Endothelial cell of umbilical vein (primary cell): ENCODE results near the gene KCNJ15. TPM values are rescaled to one million over a fixed set of nuclear protein-coding genes. Genes with fewer than 3 reads are reported as not detected.

Experiments used
- BruUV-seq: library from RNA; stranded (reverse); fragments of 400-500 nt; replicated peaks from 2 replicates; lab custom pipeline; 2021; lab: Mats Ljungman, UMichigan
- CTCF ChIA-PET: fragments of 300-600, 350-600 bp; sonication (Branson Sonifier 250); formaldehyde crosslinking; loops from one replicate; lab custom pipeline; 2021; ENCODE audit warnings: antibody characterized with exemption, inconsistent platforms; lab: Charles Lee
- POLR2A ChIA-PET: fragments of 300-600, 350-600 bp; sonication (Branson Sonifier 250); formaldehyde crosslinking; loops from one replicate; lab custom pipeline; 2021; ENCODE audit warnings: antibody characterized with exemption, inconsistent platforms; lab: Charles Lee
- DNase-seq: peaks from one replicate; pipeline ENCODE4 v3.0.0-alpha.2; 2011; ENCODE audit warnings: low read depth, low spot score
- FAIRE-seq: peaks from 2 replicates; lab custom pipeline; 2011; peaks lifted over from hg19 to GRCh38; lab: Jason Lieb, UNC
- H2AFZ ChIP-seq: 2 replicates; pipeline ENCODE4 v1.6.0; 2012; ENCODE audit warnings: low read depth, low read length, control low read depth, inconsistent platforms
- H3K27ac ChIP-seq: 2 replicates; pipeline ENCODE4 v1.5.1; 2011; ENCODE audit warnings: low read depth, mild to moderate bottlenecking, control low read depth, low read length, moderate library complexity; ENCODE audit not compliant: insufficient read depth
- H3K27me3 ChIP-seq, 2 experiments: 2 replicates each; pipeline versions ENCODE4 v1.6.0 to v1.6.1; 2011; ENCODE audit warnings: low read length in 2 of 2, mixed read lengths in 1 of 2; ENCODE audit not compliant: control insufficient read depth in 2 of 2, insufficient read depth in 2 of 2
- H3K36me3 ChIP-seq, 2 experiments: 2 replicates in 1 of 2; 3 replicates in 1 of 2; pipeline ENCODE4 v1.5.1; 2011; ENCODE audit warnings: low read length in 2 of 2, mild to moderate bottlenecking in 1 of 2, moderate library complexity in 1 of 2; ENCODE audit not compliant: control insufficient read depth in 2 of 2, insufficient read depth in 2 of 2; ENCODE audit errors: extremely low read depth in 1 of 2
- H3K4me1 ChIP-seq: 3 replicates; pipeline ENCODE4 v1.5.1; 2011; ENCODE audit warnings: mild to moderate bottlenecking, low read length; ENCODE audit not compliant: control insufficient read depth, insufficient read depth; ENCODE audit errors: extremely low read depth
- H3K4me2 ChIP-seq: 2 replicates; pipeline ENCODE4 v1.6.1; 2011; ENCODE audit warnings: low read length, control low read depth, mixed read lengths; ENCODE audit not compliant: insufficient read depth
- H3K4me3 ChIP-seq, 3 experiments: fragments of 200-600 bp in 1 of 3; sonication (generic), shearing (Covaris generic) in 1 of 3; replicated peaks in 1 of 3; 2 replicates each; pipeline ENCODE4 v1.5.1; 2011 to 2016; ENCODE audit warnings: control low read depth in 3 of 3, low read length in 3 of 3, mild to moderate bottlenecking in 2 of 3, inconsistent platforms in 1 of 3, low read depth in 1 of 3, moderate library complexity in 1 of 3; ENCODE audit not compliant: insufficient read depth in 1 of 3
- H3K79me2 ChIP-seq: 2 replicates; pipeline ENCODE4 v1.6.0; 2012; ENCODE audit warnings: low read length, inconsistent platforms; ENCODE audit not compliant: control insufficient read depth, insufficient read depth
- H3K9ac ChIP-seq: replicated peaks from 2 replicates; pipeline ENCODE3; 2011; ENCODE audit warnings: low read length, control low read depth; ENCODE audit not compliant: insufficient read depth; ENCODE audit errors: extremely low read depth
- H3K9me1 ChIP-seq: replicated peaks from 3 replicates; pipeline ENCODE4 v1.6.0; 2011; ENCODE audit warnings: mild to moderate bottlenecking, low read length; ENCODE audit not compliant: control insufficient read depth, insufficient read depth; ENCODE audit errors: extremely low read depth
- H3K9me3 ChIP-seq: replicated peaks from 2 replicates; pipeline ENCODE4 v1.5.1; 2012; ENCODE audit warnings: low read length, inconsistent platforms; ENCODE audit not compliant: control insufficient read depth, insufficient read depth
- H4K20me1 ChIP-seq: replicated peaks from 2 replicates; pipeline ENCODE3; 2011; ENCODE audit warnings: mild to moderate bottlenecking, low read length; ENCODE audit not compliant: control insufficient read depth, insufficient read depth; ENCODE audit errors: extremely low read depth
- CTCF ChIP-seq, 2 donors: IDR thresholded peaks; 1 replicate in 1 of 2; 2 replicates in 1 of 2; pipeline ENCODE4 v1.5.1; 2011; ENCODE audit warnings: low read length in 2 of 2, mild to moderate bottlenecking in 2 of 2, moderate library complexity in 2 of 2, control low read depth in 1 of 2, inconsistent platforms in 1 of 2, low read depth in 1 of 2; ENCODE audit not compliant: insufficient read depth in 1 of 2; ENCODE audit errors: extremely low read depth in 1 of 2
- EZH2 ChIP-seq: IDR thresholded peaks from 2 replicates; pipeline ENCODE4 v1.6.1; 2012; ENCODE audit warnings: borderline replicate concordance, low read depth, mild to moderate bottlenecking, moderate library complexity, low read length, inconsistent platforms; ENCODE audit not compliant: severe bottlenecking
- FOS ChIP-seq: IDR thresholded peaks from 2 replicates; pipeline ENCODE4 v1.6.1; 2011; ENCODE audit warnings: mild to moderate bottlenecking, low read length, moderate library complexity, borderline replicate concordance; ENCODE audit not compliant: insufficient read depth
- GATA2 ChIP-seq: IDR thresholded peaks from 2 replicates; pipeline ENCODE4 v1.7.0; 2011; ENCODE audit warnings: low read depth, mild to moderate bottlenecking, moderate library complexity, mixed read lengths, low read length; ENCODE audit not compliant: insufficient read length, insufficient read depth
- JUN ChIP-seq: IDR thresholded peaks from 2 replicates; pipeline ENCODE4 v1.6.1; 2011; ENCODE audit warnings: borderline replicate concordance, low read depth; ENCODE audit not compliant: insufficient read length, insufficient read depth
- MAX ChIP-seq: IDR thresholded peaks from 2 replicates; pipeline ENCODE4 v1.6.1; 2011; ENCODE audit not compliant: insufficient read depth, insufficient read length
- MYC ChIP-seq: IDR thresholded peaks from one replicate; pipeline ENCODE4 v1.6.1; 2011; ENCODE audit warnings: mild to moderate bottlenecking, low read depth, low read length
- POLR2A ChIP-seq: IDR thresholded peaks from 2 replicates; pipeline ENCODE4 v1.6.1; 2012; ENCODE audit warnings: low read depth, mild to moderate bottlenecking, control low read depth, low read length
- POLR2AphosphoS5 ChIP-seq: IDR thresholded peaks from 2 replicates; pipeline ENCODE4 v1.6.1; 2012; ENCODE audit warnings: low read depth, mild to moderate bottlenecking, control low read depth, low read length, moderate library complexity; ENCODE audit not compliant: insufficient read depth
- dilution Hi-C: fragments of 300-500 bp; cut with MboI; formaldehyde crosslinking; loops from one replicate; pipeline ENCODE4 v1.15.0; 2019; ENCODE audit warnings: low sequenced_read_pairs; ENCODE audit not compliant: extremely low pct_ligation_motif_present
- intact Hi-C: fragments of 100-400 bp; cut with micrococcal nuclease; formaldehyde crosslinking; loops from one replicate; pipeline ENCODE4 v1.10.0; 2022
- polyA plus RNA-seq, 4 experiments: library from polyadenylated mRNA; depleted of rRNA in 3 of 4; stranded (reverse) in 3 of 4; unstranded in 1 of 4; fragments of >200 nt; gene quantifications; 2 replicates each; pipeline versions ENCODE4 v1.2.1 to v1.2.3, GENCODE V29; 2011 to 2012; ENCODE audit warnings: missing spikeins in 1 of 4
- total RNA-seq: library from RNA; stranded (reverse); gene quantifications from 2 replicates; pipeline ENCODE4 v1.2.3, GENCODE V29; 2021

KCNJ15 gene
- total and polyA plus RNA-seq, 2 donors (not counting 3 experiments of a cell fraction or from before 2014, with no cell fraction given) = 1.4 to 1.5 TPM

- H3K4me2 ChIP-seq = no peak overlapping the region
- no peaks in the 10 kb centered on the region for H3K79me2 ChIP-seq
- no peak for FAIRE-seq
- no peaks in the 10 kb centered on the region for H3K9me1 ChIP-seq
- no peaks in the 10 kb centered on the region for H3K36me3 ChIP-seq
- DNase-seq = no peak
- intact Hi-C loops (no loop called here), dilution Hi-C loops (no loop called here)
- TF ChIP-seq FOS = no peak
- no peak for TF ChIP-seq MAX
- TF ChIP-seq POLR2AphosphoS5 = no peak
- TF ChIP-seq EZH2 = no peak
- TF ChIP-seq CTCF (IDR thresholded peaks at IDR 0.05; ENCODE audit: extremely low read depth in 1 of 2, insufficient read depth in 1 of 2, low read depth in 1 of 2, low read length in 2 of 2) = no peak
- no peak for TF ChIP-seq JUN
- TF ChIP-seq MYC = no peak
- no peak for TF ChIP-seq GATA2
- no peak for TF ChIP-seq POLR2A
- H3K9ac ChIP-seq = no peak overlapping the region
- CTCF ChIA-PET = interaction anchor here (0.9 to 2.0 kb wide), 4 partner anchors 10 to 108 kb away, joined by 4 to 8 read pairs (median 6); no protein-coding TSS in a partner anchor
- H3K27me3 ChIP-seq = peaks cover 2 to 12% of the 10 kb centered on the region in 2 experiments
- no peaks in the 10 kb centered on the region for H3K9me3 ChIP-seq
- H2AFZ ChIP-seq = no peak overlapping the region
- BruUV-seq = no TSS peak
- POLR2A ChIA-PET = no interaction called here
- peaks cover 27% of the 10 kb centered on the region for H3K4me1 ChIP-seq
- H3K27ac ChIP-seq = peak overlapping the region; percentile 48
- H4K20me1 ChIP-seq = no peaks in the 10 kb centered on the region
- no peak overlapping the region for H3K4me3 ChIP-seq
Observed at GRCh38 chr21:38244407-38244787, 12.4 kb upstream of the KCNJ15 start.
